Measurements from ENCODE around the gene BTK.

The BTK gene

GRCh38 chrX:101385795-101386541 lies at the start of gene BTK:
BTK (minus strand) TSS chrX:101386191; CDS start chrX:101375284, 10,907 bp downstream.
- no peak for DNase-seq

- no peak for DNase-seq
Observed at GRCh38 chrX:101430457-101431078, 44.6 kb upstream of the BTK start.

GRCh38 chrX:101429934-101430333 lies 43.9 kb upstream of the BTK start:
- no peak for DNase-seq

GRCh38 chrX:101427954-101428353 lies 42.0 kb upstream of the BTK start:
- no peak for DNase-seq

GRCh38 chrX:101419489-101419888 lies 33.5 kb upstream of the BTK start:
- no peak for DNase-seq

- DNase-seq, result no peak
Observed at GRCh38 chrX:101417981-101418841, 32.2 kb upstream of the BTK start.

GRCh38 chrX:101417190-101417589 lies 31.2 kb upstream of the BTK start:
- DNase-seq, result no peak

GRCh38 chrX:101416691-101417090 lies 30.7 kb upstream of the BTK start:
- DNase-seq, result no peak

GRCh38 chrX:101415180-101416145 lies 29.5 kb upstream of the BTK start:
- DNase-seq, result no peak

GRCh38 chrX:101411984-101412383 lies 26.0 kb upstream of the BTK start:
- no peak for DNase-seq

GRCh38 chrX:101410461-101410860 lies 24.5 kb upstream of the BTK start:
- DNase-seq, result no peak

GRCh38 chrX:101409043-101409442 lies 23.1 kb upstream of the BTK start:
- no peak for DNase-seq

GRCh38 chrX:101408532-101408841 lies 22.5 kb upstream of the BTK start:
- no peak for DNase-seq

GRCh38 chrX:101407748-101408531 lies 21.9 kb upstream of the BTK start, which contains the start of the genes GLA and HNRNPH2:
GLA (minus strand) TSS chrX:101407925; CDS start chrX:101407903, 22 bp downstream.
HNRNPH2 (plus strand) TSS chrX:101408222; CDS start chrX:101411989, 3,767 bp downstream.
- DNase-seq, result peak; percentile 98

- DNase-seq, result no peak
Observed at GRCh38 chrX:101407167-101407747, 21.3 kb upstream of the BTK start.

- DNase-seq, result no peak
Observed at GRCh38 chrX:101399825-101400224, 13.8 kb upstream of the BTK start.

GRCh38 chrX:101398694-101399093 lies 12.7 kb upstream of the BTK start:
- DNase-seq, result no peak

GRCh38 chrX:101397779-101398178 lies 11.8 kb upstream of the BTK start:
- no peak for DNase-seq

- no peak for DNase-seq
Observed at GRCh38 chrX:101395789-101396188, 9.8 kb upstream of the BTK start.

GRCh38 chrX:101394372-101394771 lies 8.4 kb upstream of the BTK start:
- DNase-seq, result no peak
